HEK293T (cell line): Measurements from ENCODE around the gene EPRS1.

Experiments used
- BHLHE40 ChIP-seq: fragments of 450-650 bp; IDR thresholded peaks from 2 replicates; pipeline ENCODE4 v1.6.1; 2016; ENCODE audit warnings: mild to moderate bottlenecking, moderate library complexity, borderline replicate concordance
- CTBP1 ChIP-seq: fragments of 450-650 bp; IDR thresholded peaks from 2 replicates; pipeline ENCODE4 v1.6.1; 2016; ENCODE audit warnings: borderline replicate concordance
- HDGF ChIP-seq: fragments of 450-650 bp; IDR thresholded peaks from 2 replicates; pipeline ENCODE4 v1.6.1; 2017; ENCODE audit warnings: antibody characterized with exemption, borderline replicate concordance
- PKNOX1 ChIP-seq: fragments of 450-650 bp; IDR thresholded peaks from 2 replicates; pipeline ENCODE4 v1.6.1; 2016
- SP1 ChIP-seq: fragments of 450-650 bp; IDR thresholded peaks from 2 replicates; pipeline ENCODE4 v1.6.1; 2017
- ZNF384 ChIP-seq: fragments of 450-650 bp; IDR thresholded peaks from 2 replicates; pipeline ENCODE4 v1.6.1; 2016

GRCh38 chr1:219999821-220000220 is 46.5 kb downstream of the EPRS1 start:
- TF ChIP-seq BHLHE40, result no peak
- TF ChIP-seq HDGF, result no peak
- no peak for TF ChIP-seq ZNF384
- no peak for TF ChIP-seq PKNOX1
- no peak for TF ChIP-seq SP1
- no peak for TF ChIP-seq CTBP1
